Stomach (tissue), 9 donors: Measurements from ENCODE around the gene CEP112. TPM values are rescaled to one million over a fixed set of nuclear protein-coding genes. Genes with fewer than 3 reads are reported as not detected.

Experiments used
- DNase-seq, 2 donors: peaks; one replicate each; pipeline versions ENCODE4 v3.0.0 to v3.0.0-alpha.2; 2013 to 2019
- H3K27ac ChIP-seq, 5 donors: fragments of 200-600 bp in 4 of 5; sonication (generic) in 4 of 5; one replicate each; pipeline ENCODE4 v1.5.1; 2013 to 2019; ENCODE audit warnings: mild to moderate bottlenecking in 1 of 5, moderate library complexity in 1 of 5
- H3K27me3 ChIP-seq, 3 donors: fragments of 200-600 bp; sonication (generic); one replicate each; pipeline ENCODE4 v1.5.1; 2017 to 2019; ENCODE audit warnings: mixed run types in 1 of 3
- H3K36me3 ChIP-seq, 4 donors: fragments of 200-600 bp; sonication (generic); 1 replicate in 3 of 4; 2 replicates in 1 of 4; pipeline ENCODE4 v1.5.1; 2016 to 2019
- H3K4me1 ChIP-seq, 4 donors: fragments of 200-600 bp; sonication (generic); one replicate each; pipeline ENCODE4 v1.5.1; 2016 to 2019
- H3K4me3 ChIP-seq, 4 donors: fragments of 200-600 bp; sonication (generic) in 3 of 4; one replicate each; pipeline ENCODE4 v1.5.1; 2016 to 2019; ENCODE audit warnings: mild to moderate bottlenecking in 1 of 4
- H3K9me3 ChIP-seq, 4 donors: fragments of 200-600 bp; sonication (generic); one replicate each; pipeline ENCODE4 v1.5.1; 2016 to 2019
- CTCF ChIP-seq, 7 experiments: fragments of 450-650 bp in 4 of 7; fragments of 200-600 bp in 3 of 7; sonication (generic) in 3 of 7; IDR thresholded peaks; one replicate each; pipeline ENCODE4 v1.5.1; 2016 to 2019; ENCODE audit warnings: antibody characterized with exemption in 7 of 7, control low read depth in 2 of 7, mild to moderate bottlenecking in 1 of 7
- EP300 ChIP-seq: sonication (generic); formaldehyde crosslinking; IDR thresholded peaks from one replicate; pipeline ENCODE4 v1.6.1; 2017; ENCODE audit warnings: antibody characterized with exemption
- POLR2A ChIP-seq, 4 donors: fragments of 450-650 bp; IDR thresholded peaks; one replicate each; pipeline ENCODE4 v1.6.1; 2016; ENCODE audit warnings: antibody characterized with exemption in 4 of 4, control low read depth in 2 of 4, mild to moderate bottlenecking in 1 of 4, moderate library complexity in 1 of 4
- POLR2AphosphoS5 ChIP-seq, 3 donors: sonication (generic); formaldehyde crosslinking; IDR thresholded peaks; one replicate each; pipeline ENCODE4 v1.6.1; 2016; ENCODE audit warnings: antibody characterized with exemption in 3 of 3
- WGBS, 5 donors: extraction: QIAGEN DNeasy Blood & Tissue Kit in 3 of 5; methylation state at CpG; one replicate each; pipeline versions ENCODE4 v1.1.5 to v1.1.7; 2013 to 2018; 5-methylcytosine and 5-hydroxymethylcytosine counted together
- intact Hi-C: fragments of 100-400 bp; cut with DNase I; formaldehyde crosslinking; loops from one replicate; pipeline ENCODE4 v1.15.1; 2023; ENCODE audit warnings: low total_unique reads
- polyA plus RNA-seq, 3 donors: library from polyadenylated mRNA; stranded (reverse); fragments of 200-250 nt; gene quantifications; one replicate each; pipeline ENCODE4 v1.2.3, GENCODE V29; 2013
- total RNA-seq, 5 donors: library from RNA; depleted of rRNA; stranded (reverse); fragments of >200 nt; gene quantifications; one replicate each; pipeline versions ENCODE4 v1.1.0 to v1.2.3, GENCODE V29; 2014 to 2016
- donor health status: healthy with polysubstance abuse.
- donor health status: Bipolar disorder and iron deficiency.
- donor health status: healthy.

The CEP112 gene
- total and polyA plus RNA-seq, 8 donors = 3.5 to 108 (median 13.3) TPM

GRCh38 chr17:65762973-65763372 lies 429.0 kb downstream of the CEP112 start:
- WGBS, 5 donors = 88 to 98% (median 96%) methylated on average over 4 of the region's 4 CpGs
- TF ChIP-seq EP300 (no peak), CTCF (IDR thresholded peaks at IDR 0.05) (no peak), POLR2AphosphoS5 (IDR thresholded peaks at IDR 0.05) (no peak), POLR2A (IDR thresholded peaks at IDR 0.05) (no peak)
- no peak overlapping the region for H3K4me3 ChIP-seq
- DNase-seq = no peak
- no peaks in the 10 kb centered on the region for H3K4me1 ChIP-seq
- no peaks in the 10 kb centered on the region for H3K9me3 ChIP-seq
- H3K27me3 ChIP-seq = no peaks in the 10 kb centered on the region
- intact Hi-C loops = no loop called here
- no peak overlapping the region for H3K27ac ChIP-seq
- no peaks in the 10 kb centered on the region for H3K36me3 ChIP-seq

- intact Hi-C loops = no loop called here
- Histone ChIP-seq H3K4me3 (no peak overlapping the region), H3K4me1 (no peaks in the 10 kb centered on the region), H3K27me3 (no peaks in the 10 kb centered on the region), H3K9me3 (no peaks in the 10 kb centered on the region), H3K36me3 (no peaks in the 10 kb centered on the region), H3K27ac (no peak overlapping the region)
- no peak for DNase-seq
- 89 to 95% (median 93%) methylated on average over 4 of the region's 4 CpGs for WGBS, 5 donors
- no peak for TF ChIP-seq POLR2AphosphoS5 (IDR thresholded peaks at IDR 0.05)
Observed at GRCh38 chr17:65759532-65759931, 432.4 kb downstream of the CEP112 start.

GRCh38 chr17:65756760-65757159 lies 435.2 kb downstream of the CEP112 start:
- H3K36me3 ChIP-seq = no peaks in the 10 kb centered on the region
- no peak for DNase-seq
- H3K27ac ChIP-seq = no peak overlapping the region
- H3K4me1 ChIP-seq = peaks cover 0 to under 1% (median 0%) of the 10 kb centered on the region in 4 donors
- intact Hi-C loops = no loop called here
- no peak overlapping the region for H3K4me3 ChIP-seq
- H3K9me3 ChIP-seq = no peaks in the 10 kb centered on the region
- no peaks in the 10 kb centered on the region for H3K27me3 ChIP-seq
- no peak for TF ChIP-seq POLR2A (IDR thresholded peaks at IDR 0.05)
- TF ChIP-seq CTCF (IDR thresholded peaks at IDR 0.05) = no peak
- TF ChIP-seq POLR2AphosphoS5 (IDR thresholded peaks at IDR 0.05) = no peak
- TF ChIP-seq EP300 = no peak

GRCh38 chr17:65755799-65756198 lies 436.1 kb downstream of the CEP112 start:
- no peak for TF ChIP-seq CTCF (IDR thresholded peaks at IDR 0.05)
- no peak for TF ChIP-seq POLR2A (IDR thresholded peaks at IDR 0.05)
- no peak for TF ChIP-seq POLR2AphosphoS5 (IDR thresholded peaks at IDR 0.05)
- no peak for TF ChIP-seq EP300
- H3K27ac ChIP-seq = no peak overlapping the region
- no peaks in the 10 kb centered on the region for H3K36me3 ChIP-seq
- peaks cover 0 to 10% (median 6%) of the 10 kb centered on the region in 4 donors for H3K4me1 ChIP-seq
- no peaks in the 10 kb centered on the region for H3K9me3 ChIP-seq
- no peaks in the 10 kb centered on the region for H3K27me3 ChIP-seq
- no peak overlapping the region for H3K4me3 ChIP-seq
- no peak for DNase-seq
- intact Hi-C loops = no loop called here

- no peak overlapping the region for H3K4me3 ChIP-seq
- intact Hi-C loops = no loop called here
- no peaks in the 10 kb centered on the region for H3K9me3 ChIP-seq
- no peak for TF ChIP-seq EP300
- no peak for TF ChIP-seq CTCF (IDR thresholded peaks at IDR 0.05)
- TF ChIP-seq POLR2AphosphoS5 (IDR thresholded peaks at IDR 0.05) = no peak
- no peak for TF ChIP-seq POLR2A (IDR thresholded peaks at IDR 0.05)
- H3K27ac ChIP-seq = no peak overlapping the region
- peaks cover 0 to 17% (median 13%) of the 10 kb centered on the region in 4 donors for H3K4me1 ChIP-seq
- DNase-seq = no peak
- H3K27me3 ChIP-seq = no peaks in the 10 kb centered on the region
- WGBS, 5 donors = 78 to 97% (median 95%) methylated on average over 7 of the region's 7 CpGs
- H3K36me3 ChIP-seq = no peaks in the 10 kb centered on the region
Observed at GRCh38 chr17:65754630-65755029, 437.3 kb downstream of the CEP112 start.
